Measurements from ENCODE around the gene SLC41A3.

SLC41A3 gene

GRCh38 chr3:126131881-126132750, 48.2 kb upstream of the SLC41A3 start:
- no peaks in the 10 kb centered on the region for H3K36me3 ChIP-seq (ENCODE audit: insufficient read depth, low read length)
- no peak overlapping the region for H2AFZ ChIP-seq (ENCODE audit: low read length)
- no peaks in the 10 kb centered on the region for H3K9me3 ChIP-seq (ENCODE audit: low read length)
- no peak overlapping the region for H3K9ac ChIP-seq (ENCODE audit: low read length)
- H3K27ac ChIP-seq (ENCODE audit: low read depth, low read length, poor library complexity, severe bottlenecking) = no peak overlapping the region
- no peaks in the 10 kb centered on the region for H3K79me2 ChIP-seq (ENCODE audit: insufficient read depth, low read length)
- no peaks in the 10 kb centered on the region for H3F3A ChIP-seq (ENCODE audit: insufficient read depth, low read length)
- no peaks in the 10 kb centered on the region for H3K27me3 ChIP-seq (ENCODE audit: insufficient read depth, low read length)
- TF ChIP-seq, protein P1, sequence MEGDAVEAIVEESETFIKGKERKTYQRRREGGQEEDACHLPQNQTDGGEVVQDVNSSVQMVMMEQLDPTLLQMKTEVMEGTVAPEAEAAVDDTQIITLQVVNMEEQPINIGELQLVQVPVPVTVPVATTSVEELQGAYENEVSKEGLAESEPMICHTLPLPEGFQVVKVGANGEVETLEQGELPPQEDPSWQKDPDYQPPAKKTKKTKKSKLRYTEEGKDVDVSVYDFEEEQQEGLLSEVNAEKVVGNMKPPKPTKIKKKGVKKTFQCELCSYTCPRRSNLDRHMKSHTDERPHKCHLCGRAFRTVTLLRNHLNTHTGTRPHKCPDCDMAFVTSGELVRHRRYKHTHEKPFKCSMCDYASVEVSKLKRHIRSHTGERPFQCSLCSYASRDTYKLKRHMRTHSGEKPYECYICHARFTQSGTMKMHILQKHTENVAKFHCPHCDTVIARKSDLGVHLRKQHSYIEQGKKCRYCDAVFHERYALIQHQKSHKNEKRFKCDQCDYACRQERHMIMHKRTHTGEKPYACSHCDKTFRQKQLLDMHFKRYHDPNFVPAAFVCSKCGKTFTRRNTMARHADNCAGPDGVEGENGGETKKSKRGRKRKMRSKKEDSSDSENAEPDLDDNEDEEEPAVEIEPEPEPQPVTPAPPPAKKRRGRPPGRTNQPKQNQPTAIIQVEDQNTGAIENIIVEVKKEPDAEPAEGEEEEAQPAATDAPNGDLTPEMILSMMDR (IDR thresholded peaks at IDR 0.05; ENCODE audit: low read length) = no peak
- no peak for TF ChIP-seq EZH2 (IDR thresholded peaks at IDR 0.05; ENCODE audit: borderline replicate concordance, low read length)
- H3K9me2 ChIP-seq (ENCODE audit: low read depth, low read length) = no peaks in the 10 kb centered on the region
- no peak overlapping the region for H3K4me2 ChIP-seq (ENCODE audit: low read length)
- no peaks in the 10 kb centered on the region for H3K4me1 ChIP-seq (ENCODE audit: insufficient read depth, low read length, severe bottlenecking)
- no peaks in the 10 kb centered on the region for H4K20me1 ChIP-seq (ENCODE audit: insufficient read depth, low read length)
- H3K4me3 ChIP-seq (ENCODE audit: low read depth, low read length, poor library complexity, severe bottlenecking) = no peak overlapping the region

GRCh38 chr3:126130981-126131745, 47.2 kb upstream of the SLC41A3 start:
- H3K27me3 ChIP-seq (ENCODE audit: insufficient read depth, low read length) = no peaks in the 10 kb centered on the region
- H3F3A ChIP-seq (ENCODE audit: insufficient read depth, low read length) = no peaks in the 10 kb centered on the region
- H3K9me3 ChIP-seq (ENCODE audit: low read length) = no peaks in the 10 kb centered on the region
- no peaks in the 10 kb centered on the region for H3K4me1 ChIP-seq (ENCODE audit: insufficient read depth, low read length, severe bottlenecking)
- no peaks in the 10 kb centered on the region for H3K79me2 ChIP-seq (ENCODE audit: insufficient read depth, low read length)
- no peaks in the 10 kb centered on the region for H3K36me3 ChIP-seq (ENCODE audit: insufficient read depth, low read length)
- no peak overlapping the region for H3K27ac ChIP-seq (ENCODE audit: low read depth, low read length, poor library complexity, severe bottlenecking)
- no peaks in the 10 kb centered on the region for H3K9me2 ChIP-seq (ENCODE audit: low read depth, low read length)
- no peak overlapping the region for H2AFZ ChIP-seq (ENCODE audit: low read length)
- no peak for TF ChIP-seq EZH2 (IDR thresholded peaks at IDR 0.05; ENCODE audit: borderline replicate concordance, low read length)
- TF ChIP-seq, protein P1 (IDR thresholded peaks at IDR 0.05; ENCODE audit: low read length) = no peak
- H3K4me3 ChIP-seq (ENCODE audit: low read depth, low read length, poor library complexity, severe bottlenecking) = no peak overlapping the region
- H4K20me1 ChIP-seq (ENCODE audit: insufficient read depth, low read length) = no peaks in the 10 kb centered on the region
- H3K9ac ChIP-seq (ENCODE audit: low read length) = no peak overlapping the region
- H3K4me2 ChIP-seq (ENCODE audit: low read length) = no peak overlapping the region

- H3K36me3 ChIP-seq (ENCODE audit: insufficient read depth, low read length) = no peaks in the 10 kb centered on the region
- no peaks in the 10 kb centered on the region for H3K27me3 ChIP-seq (ENCODE audit: insufficient read depth, low read length)
- H3K4me2 ChIP-seq (ENCODE audit: low read length) = no peak overlapping the region
- H3K27ac ChIP-seq (ENCODE audit: low read depth, low read length, poor library complexity, severe bottlenecking) = no peak overlapping the region
- H4K20me1 ChIP-seq (ENCODE audit: insufficient read depth, low read length) = no peaks in the 10 kb centered on the region
- H3K9ac ChIP-seq (ENCODE audit: low read length) = no peak overlapping the region
- H3K4me3 ChIP-seq (ENCODE audit: low read depth, low read length, poor library complexity, severe bottlenecking) = no peak overlapping the region
- H3K9me3 ChIP-seq (ENCODE audit: low read length) = no peaks in the 10 kb centered on the region
- TF ChIP-seq, protein P1 (IDR thresholded peaks at IDR 0.05; ENCODE audit: low read length) = no peak
- no peak for TF ChIP-seq EZH2 (IDR thresholded peaks at IDR 0.05; ENCODE audit: borderline replicate concordance, low read length)
- H3K4me1 ChIP-seq (ENCODE audit: insufficient read depth, low read length, severe bottlenecking) = no peaks in the 10 kb centered on the region
- H2AFZ ChIP-seq (ENCODE audit: low read length) = no peak overlapping the region
- H3K9me2 ChIP-seq (ENCODE audit: low read depth, low read length) = no peaks in the 10 kb centered on the region
- H3K79me2 ChIP-seq (ENCODE audit: insufficient read depth, low read length) = no peaks in the 10 kb centered on the region
- no peaks in the 10 kb centered on the region for H3F3A ChIP-seq (ENCODE audit: insufficient read depth, low read length)
Observed at GRCh38 chr3:126130081-126130855, 46.3 kb upstream of the SLC41A3 start.
